ENCODE measurements around the gene HSPBP1. TPM values are rescaled to one million over a fixed set of nuclear protein-coding genes. Genes with fewer than 3 reads are reported as not detected.

HSPBP1 gene
- polyA plus RNA-seq, 3 donors, result 12.3 to 17.0 (median 15.3) TPM

DNA sequence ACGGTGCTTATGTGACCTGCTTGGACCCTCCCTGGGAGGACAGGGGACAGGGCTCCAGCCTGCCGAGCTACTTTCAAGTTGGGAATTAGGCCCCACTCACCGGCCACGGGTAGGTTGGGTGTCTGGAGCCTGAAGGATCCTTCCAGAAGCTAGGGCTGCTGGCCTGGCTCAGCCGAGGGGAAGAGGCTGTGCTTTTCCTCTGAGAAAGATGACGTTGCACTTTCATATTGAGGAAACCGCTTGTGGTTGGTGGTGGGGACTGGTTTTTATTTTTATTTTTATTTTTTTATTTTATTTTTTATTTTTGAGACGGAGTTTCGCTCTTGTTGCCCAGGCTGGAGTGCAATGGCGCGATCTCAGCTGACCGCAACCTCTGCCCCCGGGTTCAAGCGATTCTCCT is 45.3 kb upstream of the HSPBP1 start, which contains the start of gene TMEM150B:
TSS of gene TMEM150B (minus strand) at position 170 of the 400 bp plus-strand sequence. CDS start 4,305 bp downstream, outside the sequence.
- WGBS (ENCODE audit: insufficient coverage), result 4% methylated on average over 4 of the region's 14 CpGs
- Histone ChIP-seq H3K4me3 (replicated peaks in 1 of 3; ENCODE audit: low read depth in 2 of 3, low read length in 3 of 3) (peak within 1 kb of the TSS; percentile 44 to 79 (median 77)), H3K36me3 (replicated peaks in 1 of 2; ENCODE audit: control insufficient read depth in 1 of 2, insufficient read depth in 2 of 2, low read length in 2 of 2) (peaks cover 4 to 10% of the 10 kb centered on the region in 2 donors), H3K9me3 (replicated peaks in 1 of 2; ENCODE audit: control insufficient read depth in 1 of 2, insufficient read depth in 1 of 2, low read length in 2 of 2) (no peaks in the 10 kb centered on the region), H3K79me2 (ENCODE audit: insufficient read depth, low read length) (peaks cover 41% of the 10 kb centered on the region), H3K27ac (ENCODE audit: low read depth in 1 of 2, low read length in 2 of 2) (peak within 1 kb of the TSS; percentile 85 to 93), H4K20me1 (ENCODE audit: insufficient read depth, low read length) (peaks cover 28% of the 10 kb centered on the region), H2AFZ (ENCODE audit: insufficient read depth, low read depth, low read length, poor library complexity, severe bottlenecking) (peak within 1 kb of the TSS; percentile 35), H3K9ac (ENCODE audit: insufficient read depth, low read length, poor library complexity, severe bottlenecking) (peak within 1 kb of the TSS; percentile 67), H3K27me3 (ENCODE audit: control insufficient read depth in 2 of 2, insufficient read depth in 2 of 2, low read length in 2 of 2) (no peaks in the 10 kb centered on the region), H3K4me1 (ENCODE audit: control insufficient read depth in 1 of 2, insufficient read depth in 2 of 2, low read length in 2 of 2) (peaks cover 72 to 86% of the 10 kb centered on the region in 2 donors), H3K4me2 (replicated peaks; ENCODE audit: extremely low read depth, low read length, poor library complexity, severe bottlenecking) (peak within 1 kb of the TSS; percentile 78)
- H3K27ac Mint-ChIP-seq, result peak within 1 kb of the TSS; percentile 96 to 99 (median 98)
- peaks cover 70% of the 10 kb centered on the region for H3K4me1 Mint-ChIP-seq
- peaks cover 12 to 26% of the 10 kb centered on the region in 2 donors for H3K36me3 Mint-ChIP-seq
- peaks cover 0 to 2% (median 0%) of the 10 kb centered on the region in 7 donors for H3K9me3 Mint-ChIP-seq
- H3K4me3 Mint-ChIP-seq, result peak within 1 kb of the TSS; percentile 89 to 97
- peak; percentile 48 to 71 (median 71) for DNase-seq
- peaks cover 0 to 1% (median 1%) of the 10 kb centered on the region in 3 donors for H3K27me3 Mint-ChIP-seq (ENCODE audit: low read depth in 3 of 3)
- intact Hi-C loops (cut with micrococcal nuclease), result loop anchor here in 1 of 2 donors (2.0 kb wide), 1 partner anchor 14 kb away; the partner anchor contains the start of gene KMT5C
- TF ChIP-seq, protein P1, sequence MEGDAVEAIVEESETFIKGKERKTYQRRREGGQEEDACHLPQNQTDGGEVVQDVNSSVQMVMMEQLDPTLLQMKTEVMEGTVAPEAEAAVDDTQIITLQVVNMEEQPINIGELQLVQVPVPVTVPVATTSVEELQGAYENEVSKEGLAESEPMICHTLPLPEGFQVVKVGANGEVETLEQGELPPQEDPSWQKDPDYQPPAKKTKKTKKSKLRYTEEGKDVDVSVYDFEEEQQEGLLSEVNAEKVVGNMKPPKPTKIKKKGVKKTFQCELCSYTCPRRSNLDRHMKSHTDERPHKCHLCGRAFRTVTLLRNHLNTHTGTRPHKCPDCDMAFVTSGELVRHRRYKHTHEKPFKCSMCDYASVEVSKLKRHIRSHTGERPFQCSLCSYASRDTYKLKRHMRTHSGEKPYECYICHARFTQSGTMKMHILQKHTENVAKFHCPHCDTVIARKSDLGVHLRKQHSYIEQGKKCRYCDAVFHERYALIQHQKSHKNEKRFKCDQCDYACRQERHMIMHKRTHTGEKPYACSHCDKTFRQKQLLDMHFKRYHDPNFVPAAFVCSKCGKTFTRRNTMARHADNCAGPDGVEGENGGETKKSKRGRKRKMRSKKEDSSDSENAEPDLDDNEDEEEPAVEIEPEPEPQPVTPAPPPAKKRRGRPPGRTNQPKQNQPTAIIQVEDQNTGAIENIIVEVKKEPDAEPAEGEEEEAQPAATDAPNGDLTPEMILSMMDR (IDR thresholded peaks at IDR 0.05), result no peak

DNA sequence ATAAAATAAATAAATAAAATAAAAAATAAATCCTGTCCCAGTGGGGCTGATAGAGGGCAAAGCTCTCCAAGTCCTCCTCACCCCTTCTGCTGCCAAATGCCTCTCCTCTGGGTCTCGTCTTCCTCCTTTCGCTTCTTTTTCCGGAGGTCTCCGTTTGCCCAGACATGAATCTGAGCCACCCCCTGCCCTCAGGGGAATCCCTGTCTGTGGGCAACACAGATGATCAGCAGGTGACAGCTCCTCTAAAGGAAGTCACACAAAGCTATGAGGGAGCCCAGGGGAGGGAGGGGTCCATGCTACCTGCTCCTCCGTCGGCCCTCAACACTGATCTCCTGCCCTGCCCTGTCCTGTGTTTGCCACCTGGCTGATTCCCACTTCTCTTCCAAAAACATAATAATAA is 44.8 kb upstream of the HSPBP1 start:
- Histone ChIP-seq H2AFZ (ENCODE audit: insufficient read depth, low read depth, low read length, poor library complexity, severe bottlenecking) (peak overlapping the region; percentile 35), H3K27me3 (ENCODE audit: control insufficient read depth in 2 of 2, insufficient read depth in 2 of 2, low read length in 2 of 2) (no peaks in the 10 kb centered on the region), H3K9ac (ENCODE audit: insufficient read depth, low read length, poor library complexity, severe bottlenecking) (peak overlapping the region; percentile 67), H3K4me2 (replicated peaks; ENCODE audit: extremely low read depth, low read length, poor library complexity, severe bottlenecking) (peak overlapping the region; percentile 78), H3K79me2 (ENCODE audit: insufficient read depth, low read length) (peaks cover 41% of the 10 kb centered on the region), H4K20me1 (ENCODE audit: insufficient read depth, low read length) (peaks cover 33% of the 10 kb centered on the region), H3K27ac (ENCODE audit: low read depth in 1 of 2, low read length in 2 of 2) (peak overlapping the region; percentile 85 to 93), H3K9me3 (replicated peaks in 1 of 2; ENCODE audit: control insufficient read depth in 1 of 2, insufficient read depth in 1 of 2, low read length in 2 of 2) (no peaks in the 10 kb centered on the region), H3K4me3 (replicated peaks in 1 of 3; ENCODE audit: low read depth in 2 of 3, low read length in 3 of 3) (peak overlapping the region; percentile 44 to 79 (median 77)), H3K36me3 (replicated peaks in 1 of 2; ENCODE audit: control insufficient read depth in 1 of 2, insufficient read depth in 2 of 2, low read length in 2 of 2) (peaks cover 9 to 15% of the 10 kb centered on the region in 2 donors), H3K4me1 (ENCODE audit: control insufficient read depth in 1 of 2, insufficient read depth in 2 of 2, low read length in 2 of 2) (peaks cover 67 to 81% of the 10 kb centered on the region in 2 donors)
- no CpG with 5 or more reads among the region's 6 CpGs for WGBS (ENCODE audit: insufficient coverage)
- Mint-ChIP-seq H3K4me1 (peaks cover 67% of the 10 kb centered on the region), H3K27me3 (ENCODE audit: low read depth in 3 of 3) (peaks cover 0 to 1% (median 0%) of the 10 kb centered on the region in 3 donors), H3K4me3 (peak overlapping the region; percentile 89 to 97), H3K36me3 (peaks cover 17 to 32% of the 10 kb centered on the region in 2 donors), H3K27ac (peak overlapping the region; percentile 96 to 99 (median 98)), H3K9me3 (peaks cover 0 to 2% (median 0%) of the 10 kb centered on the region in 7 donors)
- peak in 1 of 3 donors; percentile 70 for DNase-seq
- TF ChIP-seq, protein P1 (IDR thresholded peaks at IDR 0.05), result no peak
- intact Hi-C loops (cut with micrococcal nuclease), result loop anchor here (2.0 to 5.0 kb wide), 2 partner anchors 14 to 58 kb away; partner anchors contain the start of genes KMT5C (in 1 of the 2) and TMEM238 (in 1 of the 2)
